ENCODE results near the gene FYB2. TPM values are rescaled to one million over a fixed set of nuclear protein-coding genes. Genes with fewer than 3 reads are reported as not detected.

FYB2 gene
- total RNA-seq, 4 donors from 2014 or later: 0.26 to 8.6 (median 4.7) TPM

- no peak overlapping the region for H3K4me3 ChIP-seq
- H3K27me3 ChIP-seq: no peaks in the 10 kb centered on the region
- no peaks in the 10 kb centered on the region for H3K36me3 ChIP-seq
- intact Hi-C loops (cut with DNase I; ENCODE audit: low total_unique reads): no loop called here
- no peak overlapping the region for H3K27ac ChIP-seq
- TF ChIP-seq CTCF (IDR thresholded peaks at IDR 0.05) (no peak), POLR2A (IDR thresholded peaks at IDR 0.05) (no peak)
- H3K9me3 ChIP-seq: no peaks in the 10 kb centered on the region
- no peaks in the 10 kb centered on the region for H3K4me1 ChIP-seq
- no peak for DNase-seq
Measured at GRCh38 chr1:56788588-56788987, 30.6 kb downstream of the FYB2 start.

- H3K9me3 ChIP-seq: no peaks in the 10 kb centered on the region
- no peak for DNase-seq
- no peak overlapping the region for H3K4me3 ChIP-seq
- no peaks in the 10 kb centered on the region for H3K4me1 ChIP-seq
- H3K36me3 ChIP-seq: no peaks in the 10 kb centered on the region
- intact Hi-C loops (cut with DNase I; ENCODE audit: low total_unique reads): no loop called here
- TF ChIP-seq CTCF (IDR thresholded peaks at IDR 0.05) (no peak), POLR2A (IDR thresholded peaks at IDR 0.05) (no peak)
- H3K27ac ChIP-seq: no peak overlapping the region
- H3K27me3 ChIP-seq: no peaks in the 10 kb centered on the region
Measured at GRCh38 chr1:56788102-56788501, 31.1 kb downstream of the FYB2 start.

GRCh38 chr1:56787330-56787729 lies 31.9 kb downstream of the FYB2 start:
- Histone ChIP-seq H3K9me3 (no peaks in the 10 kb centered on the region), H3K27ac (no peak overlapping the region), H3K4me3 (no peak overlapping the region), H3K4me1 (no peaks in the 10 kb centered on the region), H3K27me3 (no peaks in the 10 kb centered on the region), H3K36me3 (no peaks in the 10 kb centered on the region)
- intact Hi-C loops (cut with DNase I; ENCODE audit: low total_unique reads): no loop called here
- TF ChIP-seq POLR2A (IDR thresholded peaks at IDR 0.05): no peak
- TF ChIP-seq CTCF (IDR thresholded peaks at IDR 0.05): no peak
- no peak for DNase-seq

- intact Hi-C loops (cut with DNase I; ENCODE audit: low total_unique reads): no loop called here
- Histone ChIP-seq H3K36me3 (no peaks in the 10 kb centered on the region), H3K4me3 (no peak overlapping the region), H3K9me3 (no peaks in the 10 kb centered on the region), H3K4me1 (no peaks in the 10 kb centered on the region), H3K27ac (no peak overlapping the region), H3K27me3 (no peaks in the 10 kb centered on the region)
- DNase-seq: no peak
- TF ChIP-seq POLR2A (IDR thresholded peaks at IDR 0.05) (no peak), CTCF (IDR thresholded peaks at IDR 0.05) (no peak)
Measured at GRCh38 chr1:56782773-56783172, 36.4 kb downstream of the FYB2 start.

GRCh38 chr1:56780826-56781225 lies 38.4 kb downstream of the FYB2 start:
- no peaks in the 10 kb centered on the region for H3K36me3 ChIP-seq
- TF ChIP-seq POLR2A (IDR thresholded peaks at IDR 0.05) (no peak), CTCF (IDR thresholded peaks at IDR 0.05) (no peak)
- no peaks in the 10 kb centered on the region for H3K27me3 ChIP-seq
- intact Hi-C loops (cut with DNase I; ENCODE audit: low total_unique reads): no loop called here
- H3K4me3 ChIP-seq: no peak overlapping the region
- no peak overlapping the region for H3K27ac ChIP-seq
- H3K9me3 ChIP-seq: no peaks in the 10 kb centered on the region
- no peaks in the 10 kb centered on the region for H3K4me1 ChIP-seq
- no peak for DNase-seq
